GM12878 (cell line): Measurements from ENCODE around the gene CATSPERD. TPM values are rescaled to one million over a fixed set of nuclear protein-coding genes. Genes with fewer than 3 reads are reported as not detected.

Experiments used
- ATAC-seq: fragments of 200-7000 bp; cut with Tn5 transposase; 3 replicates; pipeline ENCODE4 v1.9.1; 2020; ENCODE audit warnings: mild to moderate bottlenecking, moderate library complexity
- BruUV-seq: library from RNA; stranded (reverse); fragments of 400-500 nt; replicated peaks from 2 replicates; lab custom pipeline; 2021; lab: Mats Ljungman, UMichigan
- CTCF ChIA-PET: fragments of 300-600 bp; sonication (Branson Sonifier 250); formaldehyde crosslinking; extraction: SDS; loops from one replicate; lab custom pipeline; 2021; ENCODE audit warnings: inconsistent platforms; lab: Yijun Ruan, JAX
- POLR2A ChIA-PET: fragments of 350-600 bp; formaldehyde crosslinking; extraction: SDS; loops from one replicate; lab custom pipeline; 2021; ENCODE audit warnings: inconsistent platforms; lab: Charles Lee
- RAD21 ChIA-PET: fragments of 300-600 bp; sonication (Branson Sonifier 250); formaldehyde crosslinking; loops from one replicate; lab custom pipeline; 2023; ENCODE audit warnings: antibody characterized with exemption; ENCODE audit not compliant: unreplicated experiment; lab: Charles Lee
- SMC1A ChIA-PET: fragments of 300-600 bp; sonication (Branson Sonifier 250); formaldehyde crosslinking; loops from one replicate; lab custom pipeline; 2023; ENCODE audit not compliant: unreplicated experiment, uncharacterized antibody; lab: Charles Lee
- DNase-seq: peaks from one replicate; pipeline ENCODE4 v3.0.0-alpha.2; 2011; ENCODE audit warnings: low read depth, low spot score
- FAIRE-seq: peaks from 3 replicates; lab custom pipeline; 2011; peaks lifted over from hg19 to GRCh38; lab: Jason Lieb, UNC
- H2AFZ ChIP-seq: 2 replicates; pipeline ENCODE4 v1.6.0; 2011; ENCODE audit warnings: low read depth, low read length, control low read depth; ENCODE audit not compliant: control insufficient read depth
- H3K27ac ChIP-seq: 2 replicates; pipeline ENCODE4 v1.5.1; 2011; ENCODE audit warnings: control low read depth; ENCODE audit not compliant: control insufficient read depth, insufficient read depth
- H3K27me3 ChIP-seq, 2 experiments: replicated peaks in 1 of 2; 2 replicates each; pipeline versions ENCODE4 v1.6.0 to v1.6.1; 2011; ENCODE audit warnings: low read length in 1 of 2; ENCODE audit not compliant: control insufficient read depth in 2 of 2, insufficient read depth in 2 of 2
- H3K36me3 ChIP-seq, 2 experiments: 2 replicates each; pipeline ENCODE4 v1.5.1; 2011; ENCODE audit warnings: low read length in 1 of 2; ENCODE audit not compliant: control insufficient read depth in 2 of 2, insufficient read depth in 2 of 2
- H3K4me1 ChIP-seq: 2 replicates; pipeline ENCODE4 v1.6.1; 2011; ENCODE audit warnings: mild to moderate bottlenecking, low read length, moderate library complexity, mixed read lengths; ENCODE audit not compliant: control insufficient read depth, insufficient read depth
- H3K4me2 ChIP-seq: 2 replicates; pipeline ENCODE4 v1.6.0; 2011; ENCODE audit warnings: control low read depth; ENCODE audit not compliant: control insufficient read depth, insufficient read depth
- H3K4me3 ChIP-seq: fragments of 200-600 bp; sonication (generic); 2 replicates; pipeline ENCODE4 v1.5.1; 2016
- H3K79me2 ChIP-seq: 2 replicates; pipeline ENCODE4 v1.6.0; 2011; ENCODE audit warnings: low read length; ENCODE audit not compliant: control insufficient read depth, insufficient read depth
- H3K9ac ChIP-seq: 2 replicates; pipeline ENCODE4 v1.8.0; 2011; ENCODE audit warnings: low read length, control low read depth, mixed read lengths; ENCODE audit not compliant: control insufficient read depth, insufficient read depth
- H3K9me3 ChIP-seq: replicated peaks from 3 replicates; pipeline ENCODE4 v1.5.1; 2011; ENCODE audit warnings: mild to moderate bottlenecking, low read length; ENCODE audit not compliant: control insufficient read depth, insufficient read depth
- H4K20me1 ChIP-seq: 2 replicates; pipeline ENCODE4 v1.6.0; 2011; ENCODE audit not compliant: control insufficient read depth, insufficient read depth
- CBX3 ChIP-seq: fragments of 200-600 bp; sonication (generic); IDR thresholded peaks from 2 replicates; pipeline ENCODE4 v1.6.1; 2016; ENCODE audit warnings: low read depth, borderline replicate concordance
- CREM ChIP-seq: IDR thresholded peaks from 2 replicates; pipeline ENCODE4 v1.6.1; 2014; ENCODE audit warnings: antibody characterized with exemption, low read depth
- KDM1A ChIP-seq: fragments of 200-600 bp; sonication (generic); IDR thresholded peaks from 2 replicates; pipeline ENCODE4 v1.6.1; 2016; ENCODE audit warnings: borderline replicate concordance
- SMAD5 ChIP-seq: IDR thresholded peaks from 2 replicates; pipeline ENCODE4 v1.6.1; 2016; ENCODE audit warnings: antibody characterized with exemption, low read depth
- SMC3 ChIP-seq: IDR thresholded peaks from 2 replicates; pipeline ENCODE4 v1.6.1; 2011; ENCODE audit warnings: low read length, improper control_type of control experiment, borderline replicate concordance
- YY1 ChIP-seq: IDR thresholded peaks from 2 replicates; pipeline ENCODE4 v1.6.1; 2011; ENCODE audit warnings: low read depth, mild to moderate bottlenecking, low read length
- ZNF217 ChIP-seq: fragments of 450-650 bp; IDR thresholded peaks from 2 replicates; pipeline ENCODE4 v1.6.1; 2017; ENCODE audit warnings: antibody characterized with exemption, mild to moderate bottlenecking
- ZNF274 ChIP-seq: IDR thresholded peaks from one replicate; pipeline ENCODE4 v1.8.0; 2011; ENCODE audit not compliant: insufficient read length, insufficient read depth
- WGBS: methylation state at CpG from one replicate; pipeline ENCODE4 v1.1.6; 2016; ENCODE audit warnings: low lambda C conversion rate; ENCODE audit not compliant: insufficient replicate concordance, insufficient coverage; ENCODE audit errors: missing lambda C conversion rate; 5-methylcytosine and 5-hydroxymethylcytosine counted together
- in situ Hi-C: fragments of 300-500 bp; cut with MboI; formaldehyde crosslinking; loops from 9 replicates; pipeline ENCODE4 v1.14.3; 2018; ENCODE audit warnings: mixed read lengths
- intact Hi-C: fragments of 100-400 bp; cut with micrococcal nuclease; formaldehyde crosslinking; loops from one replicate; pipeline ENCODE4 v1.14.2; 2022; ENCODE audit not compliant: unreplicated experiment
- polyA plus RNA-seq, 11 experiments: library from polyadenylated mRNA; depleted of rRNA in 4 of 11; unstranded in 6 of 11; stranded (reverse) in 5 of 11; fragments of >200 nt; fragmentation: Nextera tagmentation in 4 of 11; fragmentation: Illumina TruSeq in 1 of 11; extraction: Ambion mirVana in 4 of 11; extraction: Trizol in 1 of 11; gene quantifications; 1 replicate in 1 of 11; 2 replicates in 10 of 11; pipeline versions ENCODE4 v1.2.1 to v1.2.3, GENCODE V29; 2011 to 2016; ENCODE audit warnings: inconsistent platforms in 2 of 11, missing spikeins in 2 of 11, low read depth in 1 of 11
- total RNA-seq, 4 experiments: library from RNA; depleted of rRNA in 3 of 4; stranded (reverse); fragments of >200 nt in 3 of 4; fragmentation: Illumina TruSeq in 1 of 4; extraction: Trizol in 1 of 4; gene quantifications; 2 replicates each; pipeline versions ENCODE4 v1.2.1 to v1.2.3, GENCODE V29; 2013 to 2021
- TF ChIP-seq, protein P1 (sequence below): fragments of 450-650 bp; IDR thresholded peaks from 2 replicates; pipeline ENCODE4 v1.6.1; 2016; ENCODE audit warnings: mild to moderate bottlenecking
- TF ChIP-seq, protein P2 (sequence below): IDR thresholded peaks from 2 replicates; pipeline ENCODE4 v1.6.1; 2011; ENCODE audit warnings: borderline replicate concordance, low read depth, mild to moderate bottlenecking, moderate library complexity, mixed read lengths, low read length; ENCODE audit not compliant: insufficient read depth; ENCODE audit errors: extremely low read length
- TF ChIP-seq, protein P3 (sequence below): fragments of 450-650 bp; IDR thresholded peaks from 2 replicates; pipeline ENCODE4 v1.6.1; 2017; ENCODE audit warnings: low read depth, mild to moderate bottlenecking, moderate library complexity
- TF ChIP-seq, protein P4 (sequence below): IDR thresholded peaks from 2 replicates; pipeline ENCODE4 v1.6.1; 2011; ENCODE audit warnings: low read depth, mild to moderate bottlenecking, low read length, moderate library complexity, borderline replicate concordance; ENCODE audit errors: extremely low read depth

The CATSPERD gene
- total and polyA plus RNA-seq, 10 of the 15 experiments (the other 5 are each of a cell fraction or from before 2014, with no cell fraction given): 0.02 to 0.38 (median 0.11) TPM; not detected in 5

DNA sequence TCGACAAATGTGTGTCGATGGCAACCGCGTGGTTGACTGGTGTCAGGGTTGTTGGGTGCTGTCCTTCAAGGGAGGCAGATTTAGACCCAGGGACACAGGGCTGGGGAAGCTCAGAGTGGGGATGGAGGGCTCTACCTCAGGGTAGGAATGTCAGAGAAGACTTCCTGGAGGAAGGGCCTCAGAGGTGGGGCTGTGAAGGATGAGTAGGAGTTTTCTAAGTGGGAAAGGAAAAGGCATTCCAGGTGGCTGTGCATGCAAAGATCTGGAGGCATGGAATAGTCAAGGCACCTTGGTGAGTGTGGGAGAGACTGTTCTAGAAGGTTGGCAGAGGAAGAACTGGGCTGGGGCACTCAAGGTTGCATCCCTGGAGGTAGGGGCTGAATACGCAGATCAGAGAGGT is 86.5 kb downstream of the CATSPERD start (continued):
- TF ChIP-seq CBX3 (no peak), CREM (no peak), YY1 (no peak)

DNA sequence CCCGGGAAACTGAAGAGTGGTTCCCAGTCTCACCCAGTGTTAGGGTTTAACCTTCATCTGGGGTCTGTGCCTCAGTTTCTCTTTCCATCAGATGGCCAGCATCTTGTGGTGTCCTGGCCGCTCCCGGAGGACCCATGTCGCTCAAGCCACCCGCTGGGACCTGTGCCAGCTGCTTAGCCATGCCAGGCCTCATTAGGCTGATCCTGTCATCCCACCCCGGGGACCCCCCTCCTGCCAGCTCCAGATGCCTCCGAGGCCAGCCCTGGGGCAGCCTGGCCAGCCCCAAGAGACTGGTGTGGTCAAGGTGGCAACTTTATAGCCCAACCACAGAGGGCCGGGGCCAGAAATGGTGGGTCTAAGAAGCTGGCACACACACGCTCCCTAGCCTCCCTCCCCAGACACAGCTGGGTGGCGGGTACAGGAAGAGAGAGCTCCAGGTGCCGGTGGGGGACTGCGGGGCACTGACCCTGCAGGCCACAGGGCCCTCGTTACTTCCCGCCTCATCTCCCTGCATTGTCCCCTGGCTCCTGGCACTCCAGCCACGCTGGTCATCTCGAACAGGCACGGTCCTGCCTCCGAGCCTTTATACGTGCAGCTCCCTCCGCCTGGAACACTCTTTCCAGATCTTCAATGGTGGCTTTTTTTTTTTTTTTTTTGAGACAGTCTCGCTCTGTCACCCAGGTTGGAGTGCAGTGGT is 87.8 kb downstream of the CATSPERD start:
- ChIA-PET POLR2A (interaction anchor here (0.7 kb wide), 1 partner anchor 19 kb away, joined by 3 read pairs; no protein-coding TSS in a partner anchor), CTCF (interaction anchor here (0.6 kb wide), 1 partner anchor 218 kb away, joined by 3 read pairs; no protein-coding TSS in a partner anchor), RAD21 (no interaction called here), SMC1A (no interaction called here)
- DNase-seq: no peak
- intact Hi-C loops (loop anchor here (10.0 kb wide), 1 partner anchor 217 kb away; no protein-coding TSS in a partner anchor), in situ Hi-C loops (loop anchor here (5.0 kb wide), 1 partner anchor 214 kb away; no protein-coding TSS in a partner anchor)
- no peaks in the 10 kb centered on the region for H3K79me2 ChIP-seq
- no TSS peak for BruUV-seq
- FAIRE-seq: no peak
- H3K4me3 ChIP-seq: no peak overlapping the region
- no peaks in the 10 kb centered on the region; a peak in 2 of 4 replicates for H3K27me3 ChIP-seq
- WGBS: 45% methylated on average over 20 of the region's 21 CpGs
- no peak overlapping the region for H2AFZ ChIP-seq
- H3K27ac ChIP-seq: no peak overlapping the region
- TF ChIP-seq SMC3: no peak
- no peak for TF ChIP-seq ZNF274
- TF ChIP-seq, protein P1, sequence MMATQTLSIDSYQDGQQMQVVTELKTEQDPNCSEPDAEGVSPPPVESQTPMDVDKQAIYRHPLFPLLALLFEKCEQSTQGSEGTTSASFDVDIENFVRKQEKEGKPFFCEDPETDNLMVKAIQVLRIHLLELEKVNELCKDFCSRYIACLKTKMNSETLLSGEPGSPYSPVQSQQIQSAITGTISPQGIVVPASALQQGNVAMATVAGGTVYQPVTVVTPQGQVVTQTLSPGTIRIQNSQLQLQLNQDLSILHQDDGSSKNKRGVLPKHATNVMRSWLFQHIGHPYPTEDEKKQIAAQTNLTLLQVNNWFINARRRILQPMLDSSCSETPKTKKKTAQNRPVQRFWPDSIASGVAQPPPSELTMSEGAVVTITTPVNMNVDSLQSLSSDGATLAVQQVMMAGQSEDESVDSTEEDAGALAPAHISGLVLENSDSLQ: no peak
- no peak for TF ChIP-seq KDM1A
- TF ChIP-seq, protein P2, sequence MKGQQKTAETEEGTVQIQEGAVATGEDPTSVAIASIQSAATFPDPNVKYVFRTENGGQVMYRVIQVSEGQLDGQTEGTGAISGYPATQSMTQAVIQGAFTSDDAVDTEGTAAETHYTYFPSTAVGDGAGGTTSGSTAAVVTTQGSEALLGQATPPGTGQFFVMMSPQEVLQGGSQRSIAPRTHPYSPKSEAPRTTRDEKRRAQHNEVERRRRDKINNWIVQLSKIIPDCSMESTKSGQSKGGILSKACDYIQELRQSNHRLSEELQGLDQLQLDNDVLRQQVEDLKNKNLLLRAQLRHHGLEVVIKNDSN: no peak
- TF ChIP-seq CREM: no peak
- TF ChIP-seq, protein P3, sequence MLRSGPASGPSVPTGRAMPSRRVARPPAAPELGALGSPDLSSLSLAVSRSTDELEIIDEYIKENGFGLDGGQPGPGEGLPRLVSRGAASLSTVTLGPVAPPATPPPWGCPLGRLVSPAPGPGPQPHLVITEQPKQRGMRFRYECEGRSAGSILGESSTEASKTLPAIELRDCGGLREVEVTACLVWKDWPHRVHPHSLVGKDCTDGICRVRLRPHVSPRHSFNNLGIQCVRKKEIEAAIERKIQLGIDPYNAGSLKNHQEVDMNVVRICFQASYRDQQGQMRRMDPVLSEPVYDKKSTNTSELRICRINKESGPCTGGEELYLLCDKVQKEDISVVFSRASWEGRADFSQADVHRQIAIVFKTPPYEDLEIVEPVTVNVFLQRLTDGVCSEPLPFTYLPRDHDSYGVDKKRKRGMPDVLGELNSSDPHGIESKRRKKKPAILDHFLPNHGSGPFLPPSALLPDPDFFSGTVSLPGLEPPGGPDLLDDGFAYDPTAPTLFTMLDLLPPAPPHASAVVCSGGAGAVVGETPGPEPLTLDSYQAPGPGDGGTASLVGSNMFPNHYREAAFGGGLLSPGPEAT: no peak
- TF ChIP-seq, protein P4, sequence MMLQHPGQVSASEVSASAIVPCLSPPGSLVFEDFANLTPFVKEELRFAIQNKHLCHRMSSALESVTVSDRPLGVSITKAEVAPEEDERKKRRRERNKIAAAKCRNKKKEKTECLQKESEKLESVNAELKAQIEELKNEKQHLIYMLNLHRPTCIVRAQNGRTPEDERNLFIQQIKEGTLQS: no peak
- no peak for TF ChIP-seq SMAD5
- no peak for TF ChIP-seq ZNF217
- H3K4me1 ChIP-seq: peaks cover 6% of the 10 kb centered on the region
- H4K20me1 ChIP-seq: no peaks in the 10 kb centered on the region
- no peak overlapping the region for H3K4me2 ChIP-seq
- no peak overlapping the region for H3K9ac ChIP-seq
- no peaks in the 10 kb centered on the region for H3K36me3 ChIP-seq
- ATAC-seq: no peak
- H3K9me3 ChIP-seq: no peaks in the 10 kb centered on the region
